Testis (tissue), 2 donors: ENCODE measurements around the gene IGFBP7.

Experiments
- CTCF ChIP-seq, 3 experiments: fragments of 450-650 bp in 2 of 3; fragments of 200-600 bp in 1 of 3; sonication (generic) in 1 of 3; IDR thresholded peaks; one replicate each; pipeline ENCODE4 v1.5.1; 2016 to 2019; ENCODE audit warnings: antibody characterized with exemption in 3 of 3, mild to moderate bottlenecking in 2 of 3, moderate library complexity in 1 of 3
- POLR2A ChIP-seq: fragments of 450-650 bp; IDR thresholded peaks from one replicate; pipeline ENCODE4 v1.6.1; 2017; ENCODE audit warnings: antibody characterized with exemption, mild to moderate bottlenecking, moderate library complexity

GRCh38 chr4:56999751-57000150 is 110.4 kb downstream of the IGFBP7 start:
- TF ChIP-seq CTCF (IDR thresholded peaks at IDR 0.05) (no peak), POLR2A (no peak)
